Erythroblast (primary cell): ENCODE measurements around the gene IDI1.
"Not testable (repeated sequence)": the region's sequence is repeated elsewhere in the genome, so short reads cannot be mapped to it uniquely, and the experiment has no call there.

Experiments used
- GATA1 ChIP-seq: IDR thresholded peaks from 2 replicates; pipeline ENCODE4 v1.6.1; 2011; ENCODE audit warnings: low read depth, mild to moderate bottlenecking, control low read depth, low read length, moderate library complexity
- POLR2A ChIP-seq: IDR thresholded peaks from 2 replicates; pipeline ENCODE4 v1.6.1; 2011; ENCODE audit warnings: mild to moderate bottlenecking, low read length

DNA sequence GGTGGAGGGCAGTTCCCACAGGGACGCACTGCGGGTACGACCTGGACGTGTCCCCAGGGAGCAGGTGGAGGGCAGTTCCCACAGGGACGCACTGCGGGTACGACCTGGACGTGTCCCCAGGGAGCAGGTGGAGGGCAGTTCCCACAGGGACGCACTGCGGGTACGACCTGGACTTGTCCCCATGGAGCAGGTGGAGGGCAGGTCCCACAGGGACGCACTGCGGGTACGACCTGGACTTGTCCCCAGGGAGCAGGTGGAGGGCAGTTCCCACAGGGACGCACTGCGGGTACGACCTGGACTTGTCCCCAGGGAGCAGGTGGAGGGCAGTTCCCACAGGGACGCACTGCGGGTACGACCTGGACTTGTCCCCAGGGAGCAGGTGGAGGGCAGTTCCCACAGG is 10.2 kb downstream of the IDI1 start:
- peak; percentile 49 for TF ChIP-seq POLR2A
- TF ChIP-seq GATA1 = not testable (repeated sequence)
